ENCODE data around the gene NUTM2F. TPM values are rescaled to one million over a fixed set of nuclear protein-coding genes. Genes with fewer than 3 reads are reported as not detected.

NUTM2F gene
- total RNA-seq, 2 experiments from 2014 or later: not detected

GRCh38 chr9:94270009-94270408, 58.4 kb downstream of the NUTM2F start:
- Histone ChIP-seq H3K36me3 (ENCODE audit: insufficient read depth, low read length) (peaks cover 9% of the 10 kb centered on the region), H3K27ac (ENCODE audit: low read depth in 1 of 2, low read length in 2 of 2) (no peak overlapping the region), H3K27me3 (ENCODE audit: control insufficient read depth in 1 of 2, insufficient read depth in 2 of 2, low read length in 2 of 2) (no peaks in the 10 kb centered on the region), H3K4me1 (ENCODE audit: insufficient read depth, low read length) (no peaks in the 10 kb centered on the region), H3K4me3 (ENCODE audit: low read length) (no peak overlapping the region), H3K9me3 (ENCODE audit: control insufficient read depth in 1 of 2, insufficient read depth in 1 of 2, low read length in 2 of 2) (peaks cover 10% of the 10 kb centered on the region in 2 experiments)
- TF ChIP-seq CTCF (IDR thresholded peaks at IDR 0.05): no peak
- intact Hi-C loops (cut with DNase I, micrococcal nuclease): no loop called here
- POLR2A ChIA-PET: no interaction called here
- Mint-ChIP-seq H3K36me3 (ENCODE audit: low read depth) (peaks cover 47% of the 10 kb centered on the region), H3K4me3 (no peak overlapping the region), H3K9me3 (no peaks in the 10 kb centered on the region), H3K27ac (no peak overlapping the region), H3K4me1 (ENCODE audit: low read depth) (peaks cover 36% of the 10 kb centered on the region), H3K27me3 (no peaks in the 10 kb centered on the region)
- DNase-seq: no peak
- no peak for ATAC-seq (ENCODE audit: poor library complexity)
- CTCF ChIA-PET: no interaction called here

- Mint-ChIP-seq H3K27me3 (no peaks in the 10 kb centered on the region), H3K36me3 (ENCODE audit: low read depth) (peaks cover 49% of the 10 kb centered on the region), H3K9me3 (no peaks in the 10 kb centered on the region), H3K27ac (no peak overlapping the region), H3K4me3 (no peak overlapping the region), H3K4me1 (ENCODE audit: low read depth) (peaks cover 37% of the 10 kb centered on the region)
- H3K27ac ChIP-seq (ENCODE audit: low read depth in 1 of 2, low read length in 2 of 2): no peak overlapping the region
- peaks cover 10% of the 10 kb centered on the region for H3K36me3 ChIP-seq (ENCODE audit: insufficient read depth, low read length)
- ATAC-seq (ENCODE audit: poor library complexity): no peak
- H3K4me1 ChIP-seq (ENCODE audit: insufficient read depth, low read length): no peaks in the 10 kb centered on the region
- peaks cover 10% of the 10 kb centered on the region in 2 experiments for H3K9me3 ChIP-seq (ENCODE audit: control insufficient read depth in 1 of 2, insufficient read depth in 1 of 2, low read length in 2 of 2)
- ChIA-PET CTCF (interaction anchor here (1.2 kb wide), 1 partner anchor 10 kb away, joined by 3 read pairs; the partner anchor contains the start of gene ZNF169), POLR2A (interaction anchor here (0.6 kb wide), 1 partner anchor 169 kb away, joined by 3 read pairs; no protein-coding TSS in a partner anchor)
- no peak for TF ChIP-seq CTCF (IDR thresholded peaks at IDR 0.05)
- no peak for DNase-seq
- intact Hi-C loops (cut with DNase I, micrococcal nuclease): no loop called here
- no peaks in the 10 kb centered on the region for H3K27me3 ChIP-seq (ENCODE audit: control insufficient read depth in 1 of 2, insufficient read depth in 2 of 2, low read length in 2 of 2)
- H3K4me3 ChIP-seq (ENCODE audit: low read length): no peak overlapping the region
Observed at GRCh38 chr9:94269264-94269663, 59.2 kb downstream of the NUTM2F start.

Other genes with a start within 250 kb of the NUTM2F start
- gene PTPDC1, start 244.2 kb downstream of the NUTM2F start, total RNA-seq: 1 to 10 TPM; 2.7 TPM
- gene ZNF169, start 69.3 kb downstream of the NUTM2F start, total RNA-seq: 1 to 10 TPM; 3.5 to 5.1 TPM
- gene PCAT7, start 226.4 kb upstream of the NUTM2F start, total RNA-seq: not detected

Measured in CD4-positive, alpha-beta T cell (primary cell).